ENCODE results near the gene HRAS.

Gene HRAS

DNA sequence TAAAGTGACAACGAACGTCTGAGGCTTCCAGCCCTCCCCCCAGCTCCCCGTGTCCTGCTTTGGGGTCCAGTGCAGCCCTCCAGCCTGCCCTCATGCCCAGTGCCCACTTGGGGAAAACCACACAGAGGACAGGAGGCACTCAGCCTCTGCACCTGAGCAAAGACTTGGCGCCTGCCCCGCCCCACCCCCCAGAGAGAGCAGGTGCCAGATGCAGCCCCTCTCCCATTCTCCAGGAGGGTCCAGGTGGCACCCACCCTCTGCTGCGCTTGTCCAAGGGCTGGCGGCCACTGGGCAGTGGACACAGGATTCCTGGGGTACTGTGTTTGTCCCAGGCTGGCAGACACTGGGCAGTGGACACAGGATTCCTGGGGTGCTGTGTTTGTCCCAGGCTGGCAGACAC, 44.0 kb downstream of the HRAS start:
- DNase-seq: no peak

DNA sequence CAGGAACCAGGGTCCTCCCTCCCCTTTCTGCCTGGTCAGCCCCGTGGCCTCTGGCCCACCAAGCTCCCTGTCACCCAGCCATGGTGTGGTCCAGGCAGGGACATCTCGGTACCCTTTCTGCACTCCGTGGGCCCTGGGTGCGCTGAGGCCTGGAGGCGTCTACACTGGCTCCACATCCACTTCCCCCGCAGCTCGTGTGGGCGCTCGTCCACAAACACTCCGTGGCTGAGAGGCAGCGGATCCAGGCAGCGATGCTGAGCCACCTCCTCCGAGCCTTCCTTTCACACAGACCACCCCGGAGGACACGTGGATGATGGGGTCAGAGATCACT, 44.5 kb downstream of the HRAS start:
- DNase-seq: no peak

GRCh38 chr11:490186-490929, 45.0 kb downstream of the HRAS start:
- no peak for DNase-seq

DNA sequence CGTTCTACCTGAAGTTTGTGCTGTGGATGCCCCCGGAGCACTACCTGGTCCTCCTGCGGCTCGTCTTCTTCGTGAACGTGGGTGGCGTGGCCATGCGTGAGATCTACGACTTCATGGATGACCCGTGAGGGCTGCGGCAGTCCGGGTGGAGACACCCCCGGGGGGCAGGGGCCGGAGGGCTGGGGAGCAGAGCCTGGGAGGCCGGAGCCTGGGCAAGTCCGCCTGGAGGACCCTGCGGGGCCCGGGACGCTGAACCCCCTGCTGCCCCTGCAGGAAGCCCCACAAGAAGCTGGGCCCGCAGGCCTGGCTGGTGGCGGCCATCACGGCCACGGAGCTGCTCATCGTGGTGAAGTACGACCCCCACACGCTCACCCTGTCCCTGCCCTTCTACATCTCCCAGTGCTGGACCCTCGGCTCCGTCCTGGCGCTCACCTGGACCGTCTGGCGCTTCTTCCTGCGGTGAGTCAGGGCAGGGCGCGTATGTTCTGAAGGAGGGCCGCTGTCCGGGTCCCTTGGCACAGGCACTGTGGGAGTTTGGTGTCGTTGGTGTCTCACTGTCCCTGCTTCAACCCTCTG, 45.7 kb downstream of the HRAS start:
- DNase-seq: no peak

- no peak for DNase-seq
These were observed 46.4 kb downstream of the HRAS start for GRCh38 chr11:488992-489391.

DNA sequence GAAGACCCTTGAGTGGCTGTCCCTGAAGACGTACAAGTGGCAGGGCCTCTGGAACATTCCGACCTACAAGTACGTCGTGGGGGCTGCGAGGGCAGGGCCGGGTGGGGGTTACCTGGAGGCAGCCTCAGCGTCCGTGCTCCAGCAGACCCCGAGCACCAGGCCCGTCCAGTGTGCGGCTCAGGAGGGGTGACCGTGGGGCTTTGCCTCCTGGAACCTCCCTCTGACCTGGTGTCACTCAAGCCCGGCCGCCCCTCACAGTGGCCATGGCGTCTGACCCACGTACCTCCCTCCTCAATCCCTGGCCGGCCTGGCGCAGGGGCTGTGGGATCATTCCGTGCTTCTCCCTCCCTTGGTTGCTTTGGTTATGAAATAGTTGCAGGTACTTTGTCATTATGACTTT, 46.8 kb downstream of the HRAS start:
- no peak for DNase-seq

DNA sequence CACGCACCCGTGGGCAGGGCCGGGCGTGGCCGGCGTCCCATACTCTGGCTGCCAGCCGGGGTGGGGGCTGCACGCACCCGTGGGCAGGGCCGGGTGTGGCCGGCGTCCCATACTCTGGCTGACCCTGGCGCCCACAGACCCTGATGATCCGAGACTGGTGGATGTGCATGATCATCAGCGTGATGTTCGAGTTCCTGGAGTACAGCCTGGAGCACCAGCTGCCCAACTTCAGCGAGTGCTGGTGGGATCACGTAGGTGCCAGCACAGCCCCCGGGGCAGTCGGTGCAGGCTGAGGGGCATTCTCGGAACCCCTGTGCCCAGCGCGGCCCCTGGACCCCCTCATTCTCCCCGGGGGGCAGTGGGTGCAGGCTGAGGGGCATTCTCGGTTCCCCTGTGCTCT, 47.3 kb downstream of the HRAS start:
- DNase-seq: no peak

- no peak for DNase-seq
These were observed 47.8 kb downstream of the HRAS start for GRCh38 chr11:487571-488021.

- no peak for DNase-seq
These were observed 49.2 kb downstream of the HRAS start for GRCh38 chr11:486189-486588.

DNA sequence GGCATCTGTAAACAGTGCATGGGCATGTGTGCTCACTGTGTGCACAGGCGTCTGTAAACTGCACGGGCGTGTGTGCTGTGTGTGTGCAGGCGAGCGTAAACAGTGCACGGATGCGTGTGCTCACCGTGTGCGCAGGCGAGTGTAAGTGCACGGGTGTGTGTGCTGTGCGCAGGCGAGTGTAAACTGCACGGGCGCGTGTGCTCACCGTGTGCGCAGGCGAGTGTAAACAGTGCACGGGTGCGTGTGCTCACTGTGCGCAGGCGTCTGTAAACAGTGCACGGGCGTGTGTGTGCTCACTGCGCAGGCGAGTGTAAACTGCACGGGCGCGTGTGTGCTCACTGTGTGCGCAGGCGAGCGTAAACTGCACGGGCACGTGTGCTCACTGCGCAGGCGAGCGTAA, 50.8 kb downstream of the HRAS start:
- no peak for DNase-seq

Data from stimulated activated CD4-positive, alpha-beta T cell treated with anti-CD3 and anti-CD28 coated beads, Interleukin-2, amount 100 ng/mL, for 48 hours (primary cell).